ENCODE results near the gene S1PR2. TPM values are rescaled to one million over a fixed set of nuclear protein-coding genes. Genes with fewer than 3 reads are reported as not detected.

The S1PR2 gene
- total and polyA plus RNA-seq, 9 of the 15 experiments (the other 6 are each of a cell fraction or from before 2014, with no cell fraction given), result 1.5 to 3.9 (median 2.0) TPM

GRCh38 chr19:10190026-10190425 lies 41.1 kb downstream of the S1PR2 start:
- Histone ChIP-seq H3K9me3 (replicated peaks; ENCODE audit: control insufficient read depth, insufficient read depth, low read depth, low read length) (no peaks in the 10 kb centered on the region), H3K4me2 (ENCODE audit: insufficient read depth, low read length) (no peak overlapping the region), H3K79me2 (ENCODE audit: control insufficient read depth, insufficient read depth, low read length) (peaks cover 95% of the 10 kb centered on the region), H3K9me1 (ENCODE audit: control insufficient read depth, insufficient read depth, low read length) (no peaks in the 10 kb centered on the region), H3K27me3 (ENCODE audit: control insufficient read depth in 2 of 2, insufficient read depth in 2 of 2, low read length in 2 of 2) (no peaks in the 10 kb centered on the region), H3K4me1 (replicated peaks in 1 of 2; ENCODE audit: control insufficient read depth in 2 of 2, insufficient read depth in 2 of 2, low read length in 2 of 2) (peaks cover 6 to 20% of the 10 kb centered on the region in 2 experiments; a peak in 4 of 5 replicates), H3K4me3 (no peak overlapping the region), H4K20me1 (replicated peaks; ENCODE audit: control insufficient read depth, insufficient read depth, low read length) (peaks cover 30% of the 10 kb centered on the region), H3K36me3 (ENCODE audit: control insufficient read depth, insufficient read depth, low read length) (peaks cover 72% of the 10 kb centered on the region), H2AFZ (ENCODE audit: low read depth, low read length) (no peak overlapping the region), H3K27ac (ENCODE audit: extremely low read depth, low read depth, low read length) (no peak overlapping the region), H3K9ac (ENCODE audit: insufficient read depth in 1 of 2, low read depth in 2 of 2, low read length in 2 of 2) (no peak overlapping the region)
- DNase-seq (ENCODE audit: extremely low read depth in 1 of 4, low spot score in 3 of 4), result no peak
- in situ Hi-C loops (cut with MboI), result no loop called here
- FAIRE-seq, result no peak
- CTCF ChIA-PET (ENCODE audit: low intra/inter-chr PET ratio), result no interaction called here
- 97% methylated on average over 5 of the region's 5 CpGs for WGBS (ENCODE audit: insufficient coverage, low coverage, missing lambda C conversion rate)
- no TSS peak for BruUV-seq (replicated peaks)
- POLR2A ChIA-PET, result interaction anchor here (0.8 to 1.4 kb wide), 6 partner anchors 10 to 98 kb away, joined by 3 to 4 read pairs (median 4); no protein-coding TSS in a partner anchor
- intact Hi-C loops (cut with micrococcal nuclease), result no loop called here
- no peak for ATAC-seq
- no peak for TF ChIP-seq NCOA1 (IDR thresholded peaks at IDR 0.05; ENCODE audit: low read depth)
- no peak for TF ChIP-seq RHOXF2B (CRISPR knock-in tag; conservative IDR thresholded peaks at IDR 0.05)
- TF ChIP-seq MNT (conservative IDR thresholded peaks at IDR 0.05), result no peak
- no peak for TF ChIP-seq ZNF165 (CRISPR knock-in tag; IDR thresholded peaks at IDR 0.05; ENCODE audit: borderline replicate concordance)
- TF ChIP-seq HMG20A (CRISPR knock-in tag; conservative IDR thresholded peaks at IDR 0.05), result no peak
- TF ChIP-seq ZNF407 (IDR thresholded peaks at IDR 0.05; ENCODE audit: low read depth), result no peak
- no peak for TF ChIP-seq POLR2AphosphoS5 (IDR thresholded peaks at IDR 0.05; ENCODE audit: control insufficient read depth, insufficient read depth, low read depth, low read length)
- TF ChIP-seq ETV6 (IDR thresholded peaks at IDR 0.05; ENCODE audit: borderline replicate concordance in 1 of 2, low read depth in 2 of 2, low read length in 1 of 2), result no peak
- TF ChIP-seq ETV6 (CRISPR knock-in tag; IDR thresholded peaks at IDR 0.05; ENCODE audit: borderline replicate concordance), result no peak

Measured in K562 (cell line).